ENCODE data around the gene NUCB1.

NUCB1 gene

DNA sequence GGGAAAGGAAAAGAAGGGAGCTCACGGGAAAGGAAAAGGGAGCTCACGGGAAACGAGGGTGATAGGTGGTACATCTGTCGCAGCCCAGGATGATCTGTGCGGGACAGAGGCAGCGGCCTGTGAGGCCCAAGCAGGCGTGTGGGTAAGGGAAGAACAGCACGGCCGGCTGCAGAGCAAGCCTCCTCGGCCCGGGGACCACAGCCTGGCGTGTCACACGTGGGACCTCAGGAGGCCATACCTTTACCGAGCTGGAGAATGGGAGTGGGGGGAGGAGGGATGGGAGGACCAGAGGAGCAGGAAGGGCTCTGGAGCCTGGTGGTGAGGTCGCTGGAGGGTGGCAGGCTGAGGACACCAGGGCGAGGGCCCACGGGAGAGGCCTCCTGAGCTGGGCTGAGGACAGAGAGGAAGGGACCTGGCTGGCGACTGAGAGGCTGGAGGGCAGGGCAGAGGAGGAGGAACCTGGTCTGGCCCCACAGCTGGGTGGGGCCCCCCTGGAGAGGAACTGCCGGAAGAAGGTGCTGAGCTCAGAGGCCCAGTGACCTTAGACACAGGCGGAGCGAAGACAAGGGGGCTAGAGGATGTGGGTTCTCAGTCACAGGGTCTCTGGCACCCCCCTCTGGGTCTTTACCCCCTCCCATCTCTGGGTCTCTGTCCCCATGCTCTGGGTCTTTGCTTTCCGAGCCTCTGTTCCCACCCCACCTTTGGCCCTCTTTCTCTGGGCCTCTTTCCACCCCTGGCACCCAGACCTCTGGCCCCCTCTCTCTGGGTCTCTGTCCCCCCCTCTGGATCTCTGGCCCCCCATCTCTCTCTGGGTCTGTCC lies 62.1 kb downstream of the NUCB1 start:
- Histone ChIP-seq H3K79me1 (ENCODE audit: low read depth, low read length) (peaks cover 5% of the 10 kb centered on the region), H3K9me3 (replicated peaks in 1 of 2; ENCODE audit: control insufficient read depth in 2 of 2, insufficient read depth in 1 of 2, low read depth in 1 of 2, low read length in 2 of 2) (peaks cover 0 to 8% of the 10 kb centered on the region in 2 donors), H3K18ac (ENCODE audit: low read length) (peak overlapping the region; percentile 81), H2BK15ac (ENCODE audit: low read length) (peak overlapping the region; percentile 79), H2AFZ (ENCODE audit: low read length) (no peak overlapping the region), H3K4me1 (ENCODE audit: control insufficient read depth in 2 of 2, insufficient read depth in 1 of 2, low read depth in 1 of 2, low read length in 2 of 2) (peaks cover 17 to 23% of the 10 kb centered on the region in 2 donors), H3K36me3 (replicated peaks in 1 of 2; ENCODE audit: control insufficient read depth in 2 of 2, insufficient read depth in 2 of 2, low read length in 2 of 2) (peaks cover 10 to 44% of the 10 kb centered on the region in 2 donors), H2BK12ac (ENCODE audit: low read length) (peak overlapping the region; percentile 16), H3K4me2 (ENCODE audit: insufficient read depth, low read length, poor library complexity, severe bottlenecking) (no peak overlapping the region), H3K23ac (ENCODE audit: low read depth, low read length, poor library complexity) (peak overlapping the region; percentile 78), H4K8ac (ENCODE audit: low read depth, low read length) (no peak overlapping the region), H2BK120ac (ENCODE audit: low read depth, low read length) (peak overlapping the region; percentile 81), H3K27ac (replicated peaks; ENCODE audit: low read length) (peak overlapping the region; percentile 52), H3K14ac (ENCODE audit: low read length) (no peak overlapping the region), H3K27me3 (ENCODE audit: control insufficient read depth in 3 of 3, insufficient read depth in 3 of 3, low read depth in 1 of 3, low read length in 3 of 3) (no peaks in the 10 kb centered on the region), H4K91ac (ENCODE audit: low read depth, low read length, poor library complexity) (peak overlapping the region; percentile 89), H2BK5ac (ENCODE audit: low read length) (peak overlapping the region; percentile 70), H2AK5ac (ENCODE audit: low read depth, low read length) (peak overlapping the region; percentile 93), H3K9ac (ENCODE audit: low read depth, low read length, poor library complexity) (peak overlapping the region; percentile 79), H3K4me3 (ENCODE audit: low read length in 2 of 2) (peak overlapping the region in 1 of 2 donors; percentile 16), H3K4ac (ENCODE audit: low read length) (no peak overlapping the region)
- WGBS, 2 donors (ENCODE audit: extremely low coverage in 2 of 2, insufficient read length in 2 of 2, insufficient replicate concordance in 1 of 2), result no CpG with 5 or more reads among the region's 22 CpGs
- no peak for DNase-seq (ENCODE audit: low spot score)

DNA sequence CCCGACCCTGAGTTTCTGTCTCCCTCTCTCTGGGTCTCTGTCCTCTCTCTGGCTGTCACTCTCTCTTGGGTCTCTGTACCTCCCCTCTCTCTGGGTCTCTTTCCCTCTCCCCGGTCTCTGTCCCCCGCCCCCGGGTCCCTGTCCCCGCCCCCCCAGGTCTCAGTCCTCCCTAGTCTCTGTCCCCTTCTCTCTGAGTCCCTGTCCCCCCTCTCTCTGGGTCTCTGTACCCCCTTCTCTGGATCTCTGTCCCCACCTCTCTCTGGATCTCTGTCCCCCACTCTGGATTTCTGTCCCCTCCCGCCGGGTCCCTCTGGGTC lies 62.7 kb downstream of the NUCB1 start:
- H3K4ac ChIP-seq (ENCODE audit: low read length), result no peak overlapping the region
- peaks cover 17 to 23% of the 10 kb centered on the region in 2 donors for H3K4me1 ChIP-seq (ENCODE audit: control insufficient read depth in 2 of 2, insufficient read depth in 1 of 2, low read depth in 1 of 2, low read length in 2 of 2)
- no peak overlapping the region for H2AFZ ChIP-seq (ENCODE audit: low read length)
- no peak overlapping the region for H3K4me2 ChIP-seq (ENCODE audit: insufficient read depth, low read length, poor library complexity, severe bottlenecking)
- H2BK15ac ChIP-seq (ENCODE audit: low read length), result no peak overlapping the region
- no peak overlapping the region for H3K9ac ChIP-seq (ENCODE audit: low read depth, low read length, poor library complexity)
- no peak overlapping the region for H3K18ac ChIP-seq (ENCODE audit: low read length)
- peaks cover 10 to 44% of the 10 kb centered on the region in 2 donors for H3K36me3 ChIP-seq (replicated peaks in 1 of 2; ENCODE audit: control insufficient read depth in 2 of 2, insufficient read depth in 2 of 2, low read length in 2 of 2)
- no CpG with 5 or more reads among the region's 7 CpGs for WGBS, 2 donors (ENCODE audit: extremely low coverage in 2 of 2, insufficient read length in 2 of 2, insufficient replicate concordance in 1 of 2)
- peaks cover 5% of the 10 kb centered on the region for H3K79me1 ChIP-seq (ENCODE audit: low read depth, low read length)
- H2BK120ac ChIP-seq (ENCODE audit: low read depth, low read length), result peak overlapping the region; percentile 81
- peak overlapping the region; percentile 78 for H3K23ac ChIP-seq (ENCODE audit: low read depth, low read length, poor library complexity)
- no peak overlapping the region for H3K14ac ChIP-seq (ENCODE audit: low read length)
- DNase-seq (ENCODE audit: low spot score), result no peak
- no peak overlapping the region for H2BK12ac ChIP-seq (ENCODE audit: low read length)
- H3K27ac ChIP-seq (replicated peaks; ENCODE audit: low read length), result no peak overlapping the region
- peak overlapping the region; percentile 93 for H2AK5ac ChIP-seq (ENCODE audit: low read depth, low read length)
- H3K4me3 ChIP-seq (ENCODE audit: low read length in 2 of 2), result no peak overlapping the region
- no peaks in the 10 kb centered on the region for H3K27me3 ChIP-seq (ENCODE audit: control insufficient read depth in 3 of 3, insufficient read depth in 3 of 3, low read depth in 1 of 3, low read length in 3 of 3)
- H4K91ac ChIP-seq (ENCODE audit: low read depth, low read length, poor library complexity), result no peak overlapping the region
- H4K8ac ChIP-seq (ENCODE audit: low read depth, low read length), result no peak overlapping the region
- H2BK5ac ChIP-seq (ENCODE audit: low read length), result peak overlapping the region; percentile 70
- peaks cover 0 to 8% of the 10 kb centered on the region in 2 donors for H3K9me3 ChIP-seq (replicated peaks in 1 of 2; ENCODE audit: control insufficient read depth in 2 of 2, insufficient read depth in 1 of 2, low read depth in 1 of 2, low read length in 2 of 2)

GRCh38 chr19:48963371-48964204 lies 63.5 kb downstream of the NUCB1 start:
- H3K4ac ChIP-seq (ENCODE audit: low read length), result no peak overlapping the region
- no peak overlapping the region for H3K23ac ChIP-seq (ENCODE audit: low read depth, low read length, poor library complexity)
- H3K9me3 ChIP-seq (replicated peaks in 1 of 2; ENCODE audit: control insufficient read depth in 2 of 2, insufficient read depth in 1 of 2, low read depth in 1 of 2, low read length in 2 of 2), result peaks cover 0 to 8% of the 10 kb centered on the region in 2 donors
- peak overlapping the region; percentile 30 for H2AFZ ChIP-seq (ENCODE audit: low read length)
- H3K4me2 ChIP-seq (ENCODE audit: insufficient read depth, low read length, poor library complexity, severe bottlenecking), result peak overlapping the region; percentile 11
- no peak overlapping the region for H3K9ac ChIP-seq (ENCODE audit: low read depth, low read length, poor library complexity)
- peaks cover 5% of the 10 kb centered on the region for H3K79me1 ChIP-seq (ENCODE audit: low read depth, low read length)
- peak overlapping the region; percentile 41 for H2BK15ac ChIP-seq (ENCODE audit: low read length)
- peaks cover 17 to 23% of the 10 kb centered on the region in 2 donors for H3K4me1 ChIP-seq (ENCODE audit: control insufficient read depth in 2 of 2, insufficient read depth in 1 of 2, low read depth in 1 of 2, low read length in 2 of 2)
- H2BK5ac ChIP-seq (ENCODE audit: low read length), result peak overlapping the region; percentile 0
- H3K36me3 ChIP-seq (replicated peaks in 1 of 2; ENCODE audit: control insufficient read depth in 2 of 2, insufficient read depth in 2 of 2, low read length in 2 of 2), result peaks cover 15 to 44% of the 10 kb centered on the region in 2 donors
- H2BK12ac ChIP-seq (ENCODE audit: low read length), result no peak overlapping the region
- WGBS, 2 donors (ENCODE audit: extremely low coverage in 2 of 2, insufficient read length in 2 of 2, insufficient replicate concordance in 1 of 2), result no CpG with 5 or more reads among the region's 28 CpGs
- H3K27me3 ChIP-seq (ENCODE audit: control insufficient read depth in 3 of 3, insufficient read depth in 3 of 3, low read depth in 1 of 3, low read length in 3 of 3), result no peaks in the 10 kb centered on the region
- no peak overlapping the region for H3K4me3 ChIP-seq (ENCODE audit: low read length in 2 of 2)
- no peak overlapping the region for H4K91ac ChIP-seq (ENCODE audit: low read depth, low read length, poor library complexity)
- no peak overlapping the region for H3K14ac ChIP-seq (ENCODE audit: low read length)
- H2BK120ac ChIP-seq (ENCODE audit: low read depth, low read length), result no peak overlapping the region
- peak overlapping the region; percentile 53 for H3K18ac ChIP-seq (ENCODE audit: low read length)
- DNase-seq (ENCODE audit: low spot score), result peak; percentile 48
- H2AK5ac ChIP-seq (ENCODE audit: low read depth, low read length), result peak overlapping the region; percentile 76
- H3K27ac ChIP-seq (replicated peaks; ENCODE audit: low read length), result peak overlapping the region; percentile 80
- H4K8ac ChIP-seq (ENCODE audit: low read depth, low read length), result no peak overlapping the region
